WTC11 (cell line): ENCODE results near the gene RNF44. TPM values are rescaled to one million over a fixed set of nuclear protein-coding genes. Genes with fewer than 3 reads are reported as not detected.

Experiments
- ATAC-seq: fragments of 200-7000 bp; cut with Tn5 transposase; 2 replicates; pipeline ENCODE4 v1.10.0; 2021; ENCODE audit warnings: mild to moderate bottlenecking, moderate library complexity
- CTCF ChIA-PET: fragments of 300-600 bp; sonication (Branson Sonifier 250); formaldehyde crosslinking; loops from one replicate; lab custom pipeline; 2021; ENCODE audit warnings: antibody characterized with exemption; lab: Charles Lee
- POLR2A ChIA-PET: fragments of 350-600 bp; sonication (Branson Sonifier 250); formaldehyde crosslinking; loops from one replicate; lab custom pipeline; 2021; ENCODE audit warnings: antibody characterized with exemption; lab: Charles Lee
- DNase-seq: peaks from one replicate; pipeline ENCODE4 v3.0.0; 2021; ENCODE audit warnings: low spot score
- H3K27ac Mint-ChIP-seq: 2 replicates; pipeline ENCODE4 v1.8.0; 2021; ENCODE audit warnings: mixed read lengths
- H3K27me3 Mint-ChIP-seq: 2 replicates; pipeline ENCODE4 v1.8.0; 2021; ENCODE audit warnings: low read depth, mild to moderate bottlenecking, moderate library complexity, mixed read lengths
- H3K36me3 Mint-ChIP-seq: 2 replicates; pipeline ENCODE4 v1.8.0; 2021; ENCODE audit warnings: mixed read lengths
- H3K4me1 Mint-ChIP-seq: 2 replicates; pipeline ENCODE4 v1.8.0; 2022; ENCODE audit warnings: mixed read lengths
- H3K4me3 Mint-ChIP-seq: 2 replicates; pipeline ENCODE4 v1.8.0; 2021; ENCODE audit warnings: mild to moderate bottlenecking, moderate library complexity, mixed read lengths
- H3K9me3 Mint-ChIP-seq: 2 replicates; pipeline ENCODE4 v1.8.0; 2021; ENCODE audit warnings: mixed read lengths
- CBFB ChIP-seq: sonication (generic); formaldehyde crosslinking; IDR thresholded peaks from 2 replicates; pipeline ENCODE4 v1.8.1; 2022; ENCODE audit warnings: mild to moderate bottlenecking, low read depth, missing genetic modification reagents
- ELF4 ChIP-seq: sonication (generic); formaldehyde crosslinking; IDR thresholded peaks from 2 replicates; pipeline ENCODE4 v1.8.1; 2022; ENCODE audit warnings: low read depth, mild to moderate bottlenecking, moderate library complexity, missing genetic modification reagents
- GRHL2 ChIP-seq: fragments of 250-450 bp; sonication (Bioruptor Pico); IDR thresholded peaks from 2 replicates; pipeline ENCODE4 v1.8.0; 2022; ENCODE audit warnings: mild to moderate bottlenecking, moderate library complexity; ENCODE audit not compliant: insufficient replicate concordance, severe bottlenecking
- GTF2I ChIP-seq: fragments of 250-450 bp; sonication (Bioruptor Pico); conservative IDR thresholded peaks from 2 replicates; pipeline ENCODE4 v1.4.0; 2021; ENCODE audit warnings: mild to moderate bottlenecking
- HMGA2 ChIP-seq: fragments of 250-450 bp; sonication (Bioruptor Pico); IDR thresholded peaks from 2 replicates; pipeline ENCODE4 v1.4.0; 2021; ENCODE audit warnings: mild to moderate bottlenecking, moderate library complexity
- MAX ChIP-seq: sonication (generic); formaldehyde crosslinking; IDR thresholded peaks from 2 replicates; pipeline ENCODE4 v1.8.0; 2022; ENCODE audit warnings: mild to moderate bottlenecking, missing genetic modification reagents
- NFE2L1 ChIP-seq: sonication (generic); formaldehyde crosslinking; IDR thresholded peaks from 2 replicates; pipeline ENCODE4 v1.8.1; 2023; ENCODE audit warnings: missing genetic modification reagents
- PREB ChIP-seq: sonication (generic); formaldehyde crosslinking; IDR thresholded peaks from 2 replicates; pipeline ENCODE4 v1.8.1; 2022; ENCODE audit warnings: mild to moderate bottlenecking, missing genetic modification reagents, moderate library complexity, borderline replicate concordance
- RELA ChIP-seq: sonication (generic); formaldehyde crosslinking; IDR thresholded peaks from 2 replicates; pipeline ENCODE4 v1.8.1; 2022; ENCODE audit warnings: missing genetic modification reagents, mild to moderate bottlenecking, borderline replicate concordance
- TP53 ChIP-seq: sonication (generic); formaldehyde crosslinking; IDR thresholded peaks from 2 replicates; pipeline ENCODE4 v1.8.1; 2023; ENCODE audit warnings: mild to moderate bottlenecking, missing genetic modification reagents
- ZNF281 ChIP-seq: sonication (generic); formaldehyde crosslinking; IDR thresholded peaks from 2 replicates; pipeline ENCODE4 v1.8.0; 2023; ENCODE audit warnings: mild to moderate bottlenecking, missing genetic modification reagents
- ZNF396 ChIP-seq: fragments of 250-450 bp; sonication (Bioruptor Pico); IDR thresholded peaks from 2 replicates; pipeline ENCODE4 v1.8.0; 2021; ENCODE audit warnings: mild to moderate bottlenecking, moderate library complexity, borderline replicate concordance
- ZNF416 ChIP-seq: fragments of 250-450 bp; sonication (Bioruptor Pico); IDR thresholded peaks from 2 replicates; pipeline ENCODE4 v1.9.0; 2021; ENCODE audit warnings: mild to moderate bottlenecking, inconsistent platforms
- ZNF532 ChIP-seq: fragments of 250-450 bp; sonication (Bioruptor Pico); IDR thresholded peaks from 2 replicates; pipeline ENCODE4 v1.9.0; 2021; ENCODE audit warnings: mild to moderate bottlenecking, borderline replicate concordance
- ZNF671 ChIP-seq: fragments of 250-450 bp; sonication (Bioruptor Pico); IDR thresholded peaks from 2 replicates; pipeline ENCODE4 v1.8.0; 2021; ENCODE audit warnings: mild to moderate bottlenecking
- total RNA-seq: library from RNA; stranded (reverse); gene quantifications from 3 replicates; pipeline ENCODE4 v1.2.3, GENCODE V29; 2021
- TF ChIP-seq, protein P1 (sequence below): sonication (generic); formaldehyde crosslinking; IDR thresholded peaks from 2 replicates; pipeline ENCODE4 v1.8.1; 2023; ENCODE audit warnings: mild to moderate bottlenecking, missing genetic modification reagents
- TF ChIP-seq, protein P2 (sequence below): sonication (generic); formaldehyde crosslinking; IDR thresholded peaks from 2 replicates; pipeline ENCODE4 v1.8.0; 2022; ENCODE audit warnings: mild to moderate bottlenecking, missing genetic modification reagents
- TF ChIP-seq, protein P3 (sequence below): sonication (generic); formaldehyde crosslinking; conservative IDR thresholded peaks from 2 replicates; pipeline ENCODE4 v1.8.1; 2022; ENCODE audit warnings: mild to moderate bottlenecking, missing genetic modification reagents
- TF ChIP-seq, protein P4 (sequence below): fragments of 250-450 bp; sonication (Bioruptor Pico); IDR thresholded peaks from 2 replicates; pipeline ENCODE4 v1.9.0; 2021; ENCODE audit warnings: moderate library complexity, mild to moderate bottlenecking, inconsistent platforms, borderline replicate concordance
- TF ChIP-seq, protein P5 (sequence below): sonication (generic); formaldehyde crosslinking; IDR thresholded peaks from 2 replicates; pipeline ENCODE4 v1.8.1; 2023; ENCODE audit warnings: mild to moderate bottlenecking, missing genetic modification reagents, borderline replicate concordance

RNF44 gene
- total RNA-seq, 1 experiment from 2014 or later = 233 TPM

DNA sequence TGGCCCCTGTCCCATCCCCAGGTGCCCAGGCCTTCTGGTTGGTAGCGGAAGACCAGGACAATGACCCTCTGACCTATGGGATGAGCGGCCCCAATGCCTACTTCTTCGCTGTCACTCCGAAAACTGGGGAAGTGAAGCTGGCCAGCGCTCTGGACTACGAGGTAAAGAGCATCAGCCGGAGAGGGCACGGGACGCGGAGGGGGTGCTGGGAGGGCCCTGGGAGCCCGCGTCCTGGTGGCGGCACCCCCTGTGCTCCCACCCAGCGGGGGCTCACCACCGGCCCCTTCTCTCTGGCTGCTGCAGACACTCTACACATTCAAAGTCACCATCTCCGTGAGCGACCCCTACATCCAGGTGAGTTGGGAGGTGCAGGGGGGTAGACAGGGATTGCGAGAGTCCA is 31.5 kb upstream of the RNF44 start:
- peaks cover 7% of the 10 kb centered on the region for H3K9me3 Mint-ChIP-seq
- H3K27me3 Mint-ChIP-seq = peaks cover 7% of the 10 kb centered on the region
- H3K27ac Mint-ChIP-seq = no peak overlapping the region
- no peaks in the 10 kb centered on the region for H3K36me3 Mint-ChIP-seq
- TF ChIP-seq, protein P1, sequence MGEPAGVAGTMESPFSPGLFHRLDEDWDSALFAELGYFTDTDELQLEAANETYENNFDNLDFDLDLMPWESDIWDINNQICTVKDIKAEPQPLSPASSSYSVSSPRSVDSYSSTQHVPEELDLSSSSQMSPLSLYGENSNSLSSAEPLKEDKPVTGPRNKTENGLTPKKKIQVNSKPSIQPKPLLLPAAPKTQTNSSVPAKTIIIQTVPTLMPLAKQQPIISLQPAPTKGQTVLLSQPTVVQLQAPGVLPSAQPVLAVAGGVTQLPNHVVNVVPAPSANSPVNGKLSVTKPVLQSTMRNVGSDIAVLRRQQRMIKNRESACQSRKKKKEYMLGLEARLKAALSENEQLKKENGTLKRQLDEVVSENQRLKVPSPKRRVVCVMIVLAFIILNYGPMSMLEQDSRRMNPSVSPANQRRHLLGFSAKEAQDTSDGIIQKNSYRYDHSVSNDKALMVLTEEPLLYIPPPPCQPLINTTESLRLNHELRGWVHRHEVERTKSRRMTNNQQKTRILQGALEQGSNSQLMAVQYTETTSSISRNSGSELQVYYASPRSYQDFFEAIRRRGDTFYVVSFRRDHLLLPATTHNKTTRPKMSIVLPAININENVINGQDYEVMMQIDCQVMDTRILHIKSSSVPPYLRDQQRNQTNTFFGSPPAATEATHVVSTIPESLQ (CRISPR knock-in tag) = no peak
- no peak for TF ChIP-seq ZNF671
- no peak for TF ChIP-seq MAX (CRISPR knock-in tag)
- TF ChIP-seq TP53 (CRISPR knock-in tag) = no peak
- TF ChIP-seq, protein P2, sequence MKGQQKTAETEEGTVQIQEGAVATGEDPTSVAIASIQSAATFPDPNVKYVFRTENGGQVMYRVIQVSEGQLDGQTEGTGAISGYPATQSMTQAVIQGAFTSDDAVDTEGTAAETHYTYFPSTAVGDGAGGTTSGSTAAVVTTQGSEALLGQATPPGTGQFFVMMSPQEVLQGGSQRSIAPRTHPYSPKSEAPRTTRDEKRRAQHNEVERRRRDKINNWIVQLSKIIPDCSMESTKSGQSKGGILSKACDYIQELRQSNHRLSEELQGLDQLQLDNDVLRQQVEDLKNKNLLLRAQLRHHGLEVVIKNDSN (CRISPR knock-in tag) = no peak
- TF ChIP-seq, protein P3, sequence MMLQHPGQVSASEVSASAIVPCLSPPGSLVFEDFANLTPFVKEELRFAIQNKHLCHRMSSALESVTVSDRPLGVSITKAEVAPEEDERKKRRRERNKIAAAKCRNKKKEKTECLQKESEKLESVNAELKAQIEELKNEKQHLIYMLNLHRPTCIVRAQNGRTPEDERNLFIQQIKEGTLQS (CRISPR knock-in tag) = no peak
- TF ChIP-seq NFE2L1 (CRISPR knock-in tag) = no peak
- TF ChIP-seq, protein P4, sequence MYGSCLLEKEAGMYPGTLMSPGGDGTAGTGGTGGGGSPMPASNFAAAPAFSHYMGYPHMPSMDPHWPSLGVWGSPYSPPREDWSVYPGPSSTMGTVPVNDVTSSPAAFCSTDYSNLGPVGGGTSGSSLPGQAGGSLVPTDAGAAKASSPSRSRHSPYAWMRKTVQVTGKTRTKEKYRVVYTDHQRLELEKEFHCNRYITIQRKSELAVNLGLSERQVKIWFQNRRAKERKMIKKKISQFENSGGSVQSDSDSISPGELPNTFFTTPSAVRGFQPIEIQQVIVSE (CRISPR knock-in tag) = no peak
- no peak for TF ChIP-seq GRHL2 (CRISPR knock-in tag)
- no peak for TF ChIP-seq RELA
- no peak for TF ChIP-seq ZNF396 (CRISPR knock-in tag)
- TF ChIP-seq ZNF416 (CRISPR knock-in tag) = no peak
- no peak for TF ChIP-seq GTF2I (CRISPR knock-in tag)
- TF ChIP-seq, protein P5, sequence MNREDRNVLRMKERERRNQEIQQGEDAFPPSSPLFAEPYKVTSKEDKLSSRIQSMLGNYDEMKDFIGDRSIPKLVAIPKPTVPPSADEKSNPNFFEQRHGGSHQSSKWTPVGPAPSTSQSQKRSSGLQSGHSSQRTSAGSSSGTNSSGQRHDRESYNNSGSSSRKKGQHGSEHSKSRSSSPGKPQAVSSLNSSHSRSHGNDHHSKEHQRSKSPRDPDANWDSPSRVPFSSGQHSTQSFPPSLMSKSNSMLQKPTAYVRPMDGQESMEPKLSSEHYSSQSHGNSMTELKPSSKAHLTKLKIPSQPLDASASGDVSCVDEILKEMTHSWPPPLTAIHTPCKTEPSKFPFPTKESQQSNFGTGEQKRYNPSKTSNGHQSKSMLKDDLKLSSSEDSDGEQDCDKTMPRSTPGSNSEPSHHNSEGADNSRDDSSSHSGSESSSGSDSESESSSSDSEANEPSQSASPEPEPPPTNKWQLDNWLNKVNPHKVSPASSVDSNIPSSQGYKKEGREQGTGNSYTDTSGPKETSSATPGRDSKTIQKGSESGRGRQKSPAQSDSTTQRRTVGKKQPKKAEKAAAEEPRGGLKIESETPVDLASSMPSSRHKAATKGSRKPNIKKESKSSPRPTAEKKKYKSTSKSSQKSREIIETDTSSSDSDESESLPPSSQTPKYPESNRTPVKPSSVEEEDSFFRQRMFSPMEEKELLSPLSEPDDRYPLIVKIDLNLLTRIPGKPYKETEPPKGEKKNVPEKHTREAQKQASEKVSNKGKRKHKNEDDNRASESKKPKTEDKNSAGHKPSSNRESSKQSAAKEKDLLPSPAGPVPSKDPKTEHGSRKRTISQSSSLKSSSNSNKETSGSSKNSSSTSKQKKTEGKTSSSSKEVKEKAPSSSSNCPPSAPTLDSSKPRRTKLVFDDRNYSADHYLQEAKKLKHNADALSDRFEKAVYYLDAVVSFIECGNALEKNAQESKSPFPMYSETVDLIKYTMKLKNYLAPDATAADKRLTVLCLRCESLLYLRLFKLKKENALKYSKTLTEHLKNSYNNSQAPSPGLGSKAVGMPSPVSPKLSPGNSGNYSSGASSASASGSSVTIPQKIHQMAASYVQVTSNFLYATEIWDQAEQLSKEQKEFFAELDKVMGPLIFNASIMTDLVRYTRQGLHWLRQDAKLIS (CRISPR knock-in tag) = no peak
- TF ChIP-seq ELF4 = no peak
- no peak for TF ChIP-seq CBFB
- TF ChIP-seq HMGA2 (CRISPR knock-in tag) = no peak
- no peak for TF ChIP-seq ZNF532 (CRISPR knock-in tag)
- TF ChIP-seq PREB (CRISPR knock-in tag) = no peak
- TF ChIP-seq ZNF281 (CRISPR knock-in tag) = no peak
- no peaks in the 10 kb centered on the region for H3K4me1 Mint-ChIP-seq
- no peak overlapping the region for H3K4me3 Mint-ChIP-seq
- POLR2A ChIA-PET = no interaction called here
- CTCF ChIA-PET = interaction anchor here (1.3 to 1.8 kb wide), 2 partner anchors 26 to 29 kb away, joined by 3 read pairs; no protein-coding TSS in a partner anchor
- DNase-seq (no peak), ATAC-seq (no peak)
